ENCODE results near the gene SLC39A11.

DNA sequence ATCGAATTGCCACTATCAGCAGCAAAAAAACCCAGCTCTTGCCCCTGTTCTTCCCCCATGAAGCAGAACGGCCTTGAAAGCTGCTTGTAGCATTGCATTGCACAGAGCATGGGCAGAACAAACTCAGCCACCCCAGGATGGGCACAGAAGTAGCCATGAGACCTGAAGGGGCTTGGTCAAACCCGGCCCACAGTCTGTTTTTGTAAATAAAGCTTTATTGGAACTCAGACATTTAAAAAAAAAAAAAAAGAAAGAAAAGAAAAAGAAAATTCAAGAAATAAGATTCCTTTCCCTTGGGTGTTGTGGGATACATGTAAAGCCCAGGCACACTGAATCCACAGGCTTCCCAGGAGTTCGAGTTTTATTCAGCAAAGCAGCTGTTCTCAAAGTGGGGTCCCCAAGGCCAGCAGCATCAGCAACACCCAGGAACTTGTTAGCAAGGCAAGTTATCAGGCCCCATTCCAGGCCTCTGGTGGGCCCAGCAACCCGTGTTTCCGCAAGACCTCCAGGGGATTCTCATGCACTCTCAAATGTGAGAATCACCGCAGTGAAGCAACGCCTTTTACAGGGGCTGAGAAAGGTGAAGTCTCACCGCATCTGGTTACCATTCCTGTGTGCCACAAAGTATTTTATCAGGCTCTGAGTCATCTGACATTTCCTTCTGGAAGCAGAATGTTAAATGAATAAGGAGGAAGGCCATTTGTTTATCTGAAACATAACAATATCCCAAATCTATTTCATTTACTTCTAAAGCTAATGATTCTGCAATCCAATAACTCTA, 108.2 kb downstream of the SLC39A11 start:
- TF ChIP-seq EZH2phosphoT487 (IDR thresholded peaks at IDR 0.05; ENCODE audit: insufficient read depth, low read depth) (no peak), EZH2 (IDR thresholded peaks at IDR 0.05; ENCODE audit: insufficient read depth, poor library complexity, severe bottlenecking) (no peak)

All from GM23248 (cell line).